ENCODE measurements around the gene SCUBE3.

GRCh38 chr6:35179901-35180535 lies 33.7 kb upstream of the SCUBE3 start:
- no peak for TF ChIP-seq PATZ1 (CRISPR knock-in tag; IDR thresholded peaks at IDR 0.05; ENCODE audit: borderline replicate concordance)
- TF ChIP-seq RARB (CRISPR knock-in tag; IDR thresholded peaks at IDR 0.05): no peak
- TF ChIP-seq ZFP30 (CRISPR knock-in tag; IDR thresholded peaks at IDR 0.05): no peak
- TF ChIP-seq ARNTL (CRISPR knock-in tag; IDR thresholded peaks at IDR 0.05; ENCODE audit: borderline replicate concordance, low read depth): no peak
- TF ChIP-seq GLIS3 (CRISPR knock-in tag; IDR thresholded peaks at IDR 0.05): no peak
- TF ChIP-seq CREB5 (CRISPR knock-in tag; IDR thresholded peaks at IDR 0.05; ENCODE audit: low read depth): no peak
- TF ChIP-seq ZNF565 (CRISPR knock-in tag; conservative IDR thresholded peaks at IDR 0.05; ENCODE audit: low read depth): no peak
- TF ChIP-seq SNAI2 (CRISPR knock-in tag; IDR thresholded peaks at IDR 0.05): no peak
- no peak for TF ChIP-seq TOX (CRISPR knock-in tag; IDR thresholded peaks at IDR 0.05; ENCODE audit: borderline replicate concordance)
- TF ChIP-seq CSDC2 (CRISPR knock-in tag; IDR thresholded peaks at IDR 0.05): no peak
- no peak for TF ChIP-seq ZFP3 (CRISPR knock-in tag; IDR thresholded peaks at IDR 0.05)
- TF ChIP-seq CSRNP3 (CRISPR knock-in tag; IDR thresholded peaks at IDR 0.05): no peak
- TF ChIP-seq TCF4 (CRISPR knock-in tag; IDR thresholded peaks at IDR 0.05; ENCODE audit: borderline replicate concordance): no peak

All from SK-N-SH treated with all-trans-retinoic acid at 6 μM for 48 hours (cell line).